IPS-11a (cell line): ENCODE results near the gene EIF4G2.
A peak's percentile ranks its signal among the peaks of the same experiment; 100 is the strongest.

ENCODE experiments used
- H3K4me3 ChIP-seq: one replicate; pipeline ENCODE4 v1.5.1; 2013; ENCODE audit warnings: low read depth, low read length, control low read depth

Gene EIF4G2

DNA sequence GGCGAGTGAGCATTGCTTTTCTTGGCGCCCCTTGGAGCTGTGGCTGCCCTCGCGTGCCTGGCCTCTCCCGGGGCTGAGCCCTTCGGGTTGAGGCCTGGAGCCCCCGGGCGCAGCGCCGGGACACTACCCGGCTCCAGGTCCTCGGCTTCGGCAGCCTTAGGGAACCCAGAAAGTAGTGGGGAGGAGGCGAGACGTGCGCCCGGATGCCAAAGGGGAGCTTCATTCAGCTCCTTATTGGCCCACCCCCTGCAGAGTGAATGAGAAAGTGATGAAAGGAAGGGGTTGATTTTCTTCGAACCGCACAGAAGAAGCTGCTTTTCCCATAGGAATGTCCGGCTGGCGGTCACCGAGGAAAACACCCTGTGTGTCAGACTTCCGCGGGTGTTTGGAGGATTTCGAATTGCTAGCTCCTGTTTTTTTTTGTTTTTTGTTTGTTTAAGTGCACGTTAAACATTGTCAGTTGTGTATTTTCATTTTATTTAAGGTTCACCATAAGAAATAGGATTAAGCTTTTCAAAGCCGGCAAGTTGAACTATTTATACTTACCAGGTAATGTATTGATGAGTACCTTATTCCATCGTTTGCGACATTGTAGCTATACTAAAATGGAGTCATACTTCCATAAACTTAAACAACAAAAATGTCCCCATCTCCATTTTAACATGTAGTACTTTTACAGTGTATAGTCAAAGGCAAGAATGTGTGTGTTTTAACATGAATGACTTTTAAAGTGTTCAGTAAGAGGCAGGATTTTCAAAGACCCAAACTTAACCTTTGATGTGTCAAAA is 841 bp upstream of the EIF4G2 start:
- peak overlapping the region; percentile 63 for H3K4me3 ChIP-seq

DNA sequence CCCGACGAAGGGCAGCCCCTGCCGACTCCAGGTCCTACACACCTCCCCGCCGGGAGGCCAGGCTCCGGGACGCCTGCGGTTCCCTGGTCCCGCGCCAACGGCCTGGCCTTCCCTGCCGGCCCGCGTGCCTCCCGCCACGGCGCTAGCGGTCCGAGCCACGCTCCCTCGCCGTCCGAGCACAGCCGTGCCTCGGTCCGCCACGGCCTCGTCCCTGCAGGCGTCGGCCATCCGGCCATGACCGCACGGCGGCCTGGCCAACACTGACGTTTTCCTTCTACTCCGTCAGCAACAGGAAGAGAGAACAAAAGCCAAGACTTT is 532 bp downstream of the EIF4G2 start:
- peak overlapping the region; percentile 98 for H3K4me3 ChIP-seq

DNA sequence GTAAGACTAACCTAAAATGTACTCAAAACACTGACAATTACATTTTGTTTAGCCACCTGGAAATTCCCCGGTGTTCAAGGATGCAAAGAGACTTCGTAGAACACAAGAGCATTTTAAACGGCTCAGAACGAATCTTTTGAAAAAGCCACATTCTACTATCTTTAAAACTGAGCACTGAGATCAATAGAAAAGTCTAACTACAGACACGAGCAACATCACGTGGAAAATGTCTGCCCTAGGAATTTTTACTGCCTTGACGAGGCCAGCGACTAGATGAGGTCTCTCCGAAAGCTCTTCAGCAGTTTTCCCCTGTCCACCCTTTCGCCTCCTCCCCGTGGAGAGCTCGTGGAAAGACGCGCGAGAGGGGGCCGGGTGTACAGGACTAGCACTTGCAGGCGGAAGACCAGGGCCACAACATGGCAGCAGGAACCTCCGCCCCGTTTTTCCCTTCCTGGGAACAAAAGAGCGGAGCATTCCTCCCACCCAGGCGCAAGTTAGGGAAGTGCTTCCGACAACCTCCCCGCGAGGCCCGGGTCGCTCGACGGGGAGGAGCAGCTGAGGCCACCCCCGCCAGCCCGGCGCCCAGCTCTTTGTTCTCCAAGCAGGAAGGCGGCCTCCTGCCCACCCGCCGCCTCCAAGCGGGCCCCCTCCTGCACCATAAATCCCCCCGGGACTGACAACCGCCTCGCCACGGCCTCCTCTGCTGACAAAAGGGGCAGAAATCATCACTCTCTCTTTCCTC is 1.1 kb downstream of the EIF4G2 start:
- peak overlapping the region; percentile 98 for H3K4me3 ChIP-seq

DNA sequence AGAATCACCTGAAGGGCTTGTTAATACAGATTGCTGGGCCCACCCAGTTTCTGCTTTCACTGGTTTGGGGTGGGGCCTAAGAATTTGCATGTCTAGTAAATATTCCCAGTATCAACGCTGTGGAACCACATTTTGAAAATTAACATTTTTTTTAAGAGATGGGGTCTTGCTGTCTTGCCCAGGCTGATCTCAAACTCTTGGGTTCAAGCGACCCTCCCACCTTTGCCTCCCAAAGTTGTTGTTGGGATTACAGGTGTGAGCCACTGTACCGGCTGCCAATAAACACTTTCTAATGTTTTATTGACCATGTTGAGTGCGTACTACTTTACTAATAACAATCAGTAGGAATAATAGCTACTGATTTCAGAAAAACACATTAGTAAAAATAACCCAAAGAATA is 2.5 kb downstream of the EIF4G2 start:
- H3K4me3 ChIP-seq = no peak overlapping the region

DNA sequence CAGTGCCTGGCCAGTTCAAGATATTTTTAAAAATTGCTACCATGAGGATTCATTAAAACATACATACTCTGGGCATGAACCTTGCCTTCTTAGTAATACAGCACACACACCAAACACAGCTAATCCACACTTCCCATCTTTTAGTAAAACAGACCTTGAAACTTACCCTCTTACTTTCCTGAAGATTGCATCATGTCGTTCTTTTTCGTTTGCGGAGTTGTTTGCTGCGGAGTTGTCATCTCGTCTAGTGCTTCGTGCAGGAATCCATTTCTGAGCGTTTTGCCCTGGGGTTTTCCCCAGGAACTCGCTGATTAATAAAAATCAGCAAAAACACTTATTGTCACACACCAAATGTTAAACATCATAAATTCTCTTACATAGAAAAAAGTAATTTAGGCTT is 3.0 kb downstream of the EIF4G2 start:
- H3K4me3 ChIP-seq = no peak overlapping the region

DNA sequence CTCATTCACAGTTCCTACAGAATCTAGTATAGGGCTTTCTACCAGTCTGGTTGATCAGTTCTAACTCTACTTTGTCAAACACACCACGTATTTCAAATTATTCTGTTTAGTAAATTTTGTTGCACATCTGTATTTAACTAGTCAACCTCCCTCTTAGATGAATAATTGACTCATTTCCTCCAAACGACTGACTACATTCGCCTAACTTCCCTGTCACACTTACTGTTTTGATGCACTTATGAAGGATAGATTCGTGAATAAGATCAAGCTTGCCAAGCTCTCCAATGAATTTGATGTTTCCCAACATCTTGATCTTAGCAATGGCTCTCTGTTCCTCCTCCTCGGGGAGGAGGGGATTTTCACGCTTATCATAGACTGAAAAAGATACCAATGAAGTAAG is 5.0 kb downstream of the EIF4G2 start:
- H3K4me3 ChIP-seq = no peak overlapping the region

DNA sequence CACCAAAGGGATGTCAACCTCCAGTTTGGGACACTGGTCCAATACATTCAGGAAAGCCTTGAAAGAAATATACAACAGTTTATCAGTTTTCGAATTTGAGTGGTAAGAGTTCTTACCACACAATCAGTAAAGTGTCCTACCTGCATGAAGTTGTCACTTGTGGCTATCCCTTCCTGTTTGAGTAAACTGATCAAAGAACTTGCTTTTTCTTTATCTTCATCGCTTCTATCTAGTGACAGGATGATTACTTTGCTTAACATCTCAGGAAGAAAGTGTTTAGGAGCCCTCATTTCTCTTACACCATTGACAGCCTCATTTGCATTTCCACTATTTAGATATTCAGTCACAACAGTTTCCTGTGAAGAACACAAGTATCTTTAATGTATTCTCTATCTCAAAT is 8.4 kb downstream of the EIF4G2 start:
- no peak overlapping the region for H3K4me3 ChIP-seq

DNA sequence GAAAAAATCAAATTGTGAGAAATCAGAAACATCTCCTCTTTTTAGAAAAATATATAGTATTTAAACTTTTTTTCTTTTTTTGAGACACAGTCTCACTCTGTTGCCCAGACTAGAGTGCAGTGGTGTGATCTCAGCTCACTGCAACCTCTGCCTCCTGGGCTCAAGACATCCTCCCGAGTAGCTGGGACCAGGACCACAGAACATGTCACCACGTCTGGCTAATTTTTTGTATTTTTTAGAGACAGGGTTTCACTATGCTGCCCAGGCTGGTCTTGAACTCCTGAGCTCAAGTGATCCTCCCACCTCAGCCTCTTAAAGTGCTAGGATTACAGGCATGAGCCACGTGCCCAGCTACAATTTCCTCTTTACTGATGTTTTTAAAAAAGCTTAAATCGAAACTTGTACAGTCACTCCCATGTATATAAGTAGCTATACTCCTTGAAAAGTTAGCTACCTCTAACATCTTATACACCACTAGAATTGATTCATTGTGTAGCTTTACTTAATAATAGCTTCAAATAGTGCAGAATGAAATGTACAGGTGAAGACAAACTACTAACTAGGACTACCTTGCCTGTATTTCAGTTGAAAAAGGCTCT is 10.3 kb downstream of the EIF4G2 start:
- H3K4me3 ChIP-seq = no peak overlapping the region

DNA sequence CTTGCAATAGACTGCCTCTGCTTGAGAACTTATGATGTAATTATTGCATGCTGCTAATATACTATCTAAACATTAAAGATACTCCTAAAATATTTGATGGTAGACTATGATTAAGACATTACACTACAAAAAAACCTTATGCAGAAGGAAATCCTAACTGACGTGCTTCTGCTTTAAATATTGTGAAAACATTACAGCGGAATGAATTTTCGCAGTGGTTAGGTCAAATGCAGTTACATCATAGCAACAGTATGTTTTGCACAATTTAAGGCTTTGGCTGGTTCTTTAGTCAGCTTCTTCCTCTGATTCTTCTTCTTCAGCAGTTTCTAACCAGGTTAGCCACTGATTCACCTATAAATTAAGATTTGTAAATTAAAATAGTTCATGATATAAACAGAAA is 11.2 kb downstream of the EIF4G2 start:
- no peak overlapping the region for H3K4me3 ChIP-seq

DNA sequence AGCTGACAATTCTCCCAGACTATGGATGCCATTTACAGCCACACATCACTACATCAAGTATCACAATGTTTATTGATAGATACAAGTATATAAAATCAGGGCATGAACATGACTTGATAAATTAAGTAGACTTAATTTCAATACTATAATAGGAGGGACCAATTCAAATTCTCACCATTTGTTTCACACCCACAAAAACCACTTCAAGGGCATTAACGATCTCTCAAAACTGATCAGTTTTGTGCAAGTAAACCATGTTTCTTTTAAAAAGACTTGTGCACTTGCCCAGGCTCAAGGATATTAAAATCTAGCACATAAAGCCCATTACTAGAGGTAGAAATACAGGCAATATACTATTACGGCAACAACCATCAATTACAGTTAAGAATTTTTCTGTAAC is 11.7 kb downstream of the EIF4G2 start:
- H3K4me3 ChIP-seq = no peak overlapping the region

DNA sequence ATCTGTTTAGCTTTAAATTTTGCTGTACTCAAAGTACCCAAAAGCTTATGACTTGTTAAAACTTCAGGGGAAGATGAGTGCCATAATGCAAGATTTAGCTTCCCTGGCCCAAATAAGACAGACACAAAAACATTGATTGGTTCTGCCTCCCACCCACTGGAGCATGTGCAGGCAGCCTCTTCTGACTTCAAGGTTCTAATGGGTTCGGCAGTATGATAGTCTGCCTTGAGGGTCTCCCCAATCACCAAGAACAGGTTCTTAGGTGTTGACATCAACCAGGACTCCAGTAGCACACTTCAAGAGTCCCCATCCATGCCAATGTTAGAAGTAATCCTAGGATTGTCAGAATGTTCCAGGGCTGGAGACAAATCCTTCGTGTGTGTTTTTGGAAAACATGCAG is 12.5 kb downstream of the EIF4G2 start:
- no peak overlapping the region for H3K4me3 ChIP-seq

DNA sequence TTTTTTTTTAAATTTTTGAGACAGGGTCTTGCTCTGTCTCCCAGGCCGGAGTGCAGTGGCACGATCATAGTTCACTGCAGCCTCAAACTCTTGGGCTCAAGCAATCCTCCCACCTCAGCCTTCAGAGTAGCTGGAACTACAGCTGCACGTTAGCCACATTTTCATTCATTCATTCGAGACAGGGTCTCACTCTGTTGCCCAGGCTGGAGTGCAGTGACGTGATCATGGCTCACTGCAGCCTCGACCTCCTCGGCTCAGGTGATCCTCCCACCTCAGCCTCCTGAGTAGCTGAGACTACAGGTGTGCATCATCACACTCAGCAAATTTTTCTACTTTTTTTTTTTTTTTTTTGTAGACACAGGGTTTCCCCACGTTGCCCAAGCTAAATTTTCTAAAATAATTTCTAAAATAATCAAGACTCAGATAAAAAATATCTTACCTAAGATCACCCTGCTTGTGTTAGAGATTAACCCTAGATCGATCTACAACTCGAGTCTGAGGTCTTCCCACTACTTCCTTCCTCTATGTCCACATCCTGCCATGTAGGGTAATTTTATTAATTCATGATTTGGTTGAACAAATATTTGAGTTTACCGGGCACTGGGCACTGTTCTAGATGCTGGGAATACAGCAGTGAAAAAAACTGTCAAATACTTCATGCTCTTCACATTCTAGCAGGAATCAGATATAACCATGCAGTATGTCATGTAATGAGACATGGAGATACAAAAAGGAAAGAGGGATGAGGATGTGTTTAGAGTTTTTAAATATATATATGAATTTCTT is 15.1 kb downstream of the EIF4G2 start:
- H3K4me3 ChIP-seq = no peak overlapping the region

DNA sequence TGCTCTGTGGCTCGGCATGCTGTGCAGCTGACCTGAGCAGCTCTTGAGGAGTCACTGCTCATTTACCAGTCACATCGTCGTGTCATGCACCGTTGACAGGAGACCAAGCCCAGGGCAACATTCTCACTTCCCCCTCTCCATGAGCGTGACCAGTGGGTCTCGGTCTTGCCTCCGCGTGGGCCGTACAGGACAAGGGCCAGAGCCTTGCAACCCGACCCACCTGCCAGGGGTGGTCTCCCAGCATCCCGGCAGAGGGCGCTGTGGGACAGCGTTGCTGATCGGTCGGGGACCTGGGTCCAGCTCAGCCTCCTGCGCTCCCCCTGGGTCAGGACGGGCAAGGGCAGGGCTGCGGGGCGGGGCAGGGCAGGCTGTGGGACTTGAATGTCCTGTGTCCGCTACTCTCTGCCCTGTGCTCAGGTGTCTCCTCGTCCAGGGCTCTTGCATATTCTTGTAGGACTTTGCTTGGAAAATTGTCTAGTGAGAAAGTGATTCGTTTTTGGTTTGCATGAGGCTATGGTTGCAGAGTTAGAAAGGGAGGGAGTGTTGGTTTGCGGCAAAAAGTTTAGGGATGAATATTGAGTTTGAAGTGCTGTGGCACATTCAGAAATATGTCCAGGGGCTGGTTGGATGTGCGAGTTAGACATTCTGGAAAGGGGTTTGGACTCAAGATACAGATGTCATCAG is 16.2 kb downstream of the EIF4G2 start:
- H3K4me3 ChIP-seq = no peak overlapping the region

DNA sequence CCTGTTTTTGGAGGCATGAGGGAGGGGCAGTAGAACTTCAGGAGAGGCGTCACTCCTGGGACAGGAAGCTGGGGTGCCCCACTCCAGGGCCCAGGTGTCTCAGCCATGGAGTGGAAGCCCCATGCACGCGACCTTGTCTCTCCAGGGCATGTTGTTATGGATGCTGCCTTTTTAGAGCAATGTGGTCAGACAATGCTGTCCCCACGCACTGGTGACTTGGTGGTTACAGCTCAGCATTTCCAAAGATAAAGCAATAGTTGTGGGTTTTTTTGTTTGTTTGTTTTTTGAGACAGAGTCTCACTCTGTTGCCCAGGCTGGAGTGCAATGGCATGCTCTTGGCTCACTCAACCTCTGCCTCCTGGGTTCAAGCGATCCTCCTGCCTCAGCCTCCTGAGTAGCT is 22.3 kb downstream of the EIF4G2 start:
- no peak overlapping the region for H3K4me3 ChIP-seq

DNA sequence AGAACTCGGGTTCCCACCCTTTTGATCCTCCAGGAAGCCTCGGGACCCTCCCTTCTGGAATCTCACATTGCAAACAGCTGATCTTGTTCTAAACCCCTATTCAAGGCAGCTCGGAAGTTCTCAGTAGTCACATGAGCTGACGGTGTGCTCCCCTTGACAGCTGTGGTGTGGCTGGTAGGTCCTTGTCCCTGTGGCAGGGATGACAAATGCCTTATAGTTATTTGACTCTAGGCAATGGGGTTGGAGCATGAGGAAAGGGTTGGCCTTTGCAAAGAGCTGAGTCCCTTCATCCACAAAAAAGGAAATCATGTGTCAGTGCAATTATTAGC is 23.6 kb downstream of the EIF4G2 start:
- H3K4me3 ChIP-seq = no peak overlapping the region

DNA sequence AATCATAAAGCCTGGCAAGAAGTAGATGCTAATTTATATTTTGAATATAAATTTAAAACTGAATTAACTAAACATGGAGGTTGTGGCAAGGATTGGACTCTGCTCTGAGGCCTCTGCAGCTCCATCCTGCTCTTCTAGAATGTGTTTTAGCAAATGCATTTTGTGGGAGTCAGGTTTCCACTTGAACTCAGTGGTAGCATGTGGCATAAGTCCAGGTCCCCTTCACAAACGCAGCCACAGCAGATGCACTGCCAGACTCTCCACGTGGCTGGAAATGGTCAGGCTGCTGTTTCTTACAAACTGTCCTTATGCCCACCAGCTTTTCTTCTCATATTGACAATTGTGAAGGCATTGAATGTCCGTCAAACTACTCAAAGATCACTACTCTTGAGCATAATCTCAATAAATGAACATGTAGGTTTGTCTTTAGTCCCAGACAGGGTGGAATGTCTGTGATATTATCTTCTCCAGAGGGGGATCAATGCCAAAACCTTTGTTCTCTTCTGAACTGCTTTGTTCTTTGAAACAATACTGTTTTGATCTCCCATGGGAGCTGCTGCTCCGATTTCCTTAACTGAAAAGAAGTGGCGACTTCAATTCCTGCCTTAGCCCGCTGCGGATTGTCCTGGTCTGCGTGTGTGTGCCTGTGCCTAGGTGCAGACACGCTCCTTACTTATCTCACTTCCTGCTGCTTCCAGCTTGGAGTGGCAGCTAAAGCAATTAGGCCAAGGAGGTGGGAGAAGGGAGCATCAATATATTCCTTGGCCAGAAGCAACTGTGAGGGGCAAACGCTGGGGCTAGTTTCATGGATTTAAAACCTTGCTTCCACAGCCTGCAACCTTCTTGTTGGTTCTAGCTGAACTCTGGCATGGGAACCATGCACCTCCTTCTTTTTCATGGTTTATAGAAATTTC is 24.2 kb downstream of the EIF4G2 start:
- no peak overlapping the region for H3K4me3 ChIP-seq

DNA sequence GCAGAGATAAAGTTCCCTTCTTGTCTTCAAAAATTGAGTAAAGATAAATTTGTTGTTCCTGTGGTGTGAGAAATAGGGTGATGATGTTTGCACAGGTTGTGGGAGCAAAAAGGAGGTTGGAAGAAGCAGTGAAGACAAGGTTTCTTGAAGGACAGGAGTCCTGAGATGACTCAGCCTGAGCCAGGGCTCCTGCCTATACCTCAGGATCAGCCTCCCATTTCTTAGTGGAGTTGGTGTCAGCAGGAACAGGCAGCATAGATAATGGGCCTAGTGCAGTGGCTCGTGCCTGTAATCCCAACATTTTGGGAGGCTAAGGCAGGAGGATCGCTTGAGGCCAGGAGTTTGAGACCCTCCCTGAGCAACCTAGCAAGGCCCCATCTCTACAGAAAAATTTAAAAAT is 28.7 kb downstream of the EIF4G2 start:
- H3K4me3 ChIP-seq = no peak overlapping the region

DNA sequence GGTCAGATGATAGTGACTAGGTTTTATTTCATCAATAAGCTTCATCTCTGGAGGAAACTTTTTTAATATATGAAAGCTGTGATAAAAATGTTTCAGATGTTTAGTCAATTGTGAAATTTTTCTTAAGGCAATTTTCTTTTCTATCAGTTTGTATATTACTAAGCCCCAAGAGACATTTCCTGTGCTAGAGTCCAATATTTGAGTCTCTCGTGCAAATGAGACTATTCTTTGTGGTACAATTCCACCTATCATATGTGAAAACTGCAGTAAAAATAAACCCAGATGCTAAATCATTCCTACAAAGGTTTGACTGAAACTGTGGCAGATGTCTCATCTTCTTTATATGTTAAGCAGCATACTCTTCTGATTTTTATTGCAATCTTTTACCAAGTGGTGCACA is 29.6 kb downstream of the EIF4G2 start:
- H3K4me3 ChIP-seq = no peak overlapping the region

DNA sequence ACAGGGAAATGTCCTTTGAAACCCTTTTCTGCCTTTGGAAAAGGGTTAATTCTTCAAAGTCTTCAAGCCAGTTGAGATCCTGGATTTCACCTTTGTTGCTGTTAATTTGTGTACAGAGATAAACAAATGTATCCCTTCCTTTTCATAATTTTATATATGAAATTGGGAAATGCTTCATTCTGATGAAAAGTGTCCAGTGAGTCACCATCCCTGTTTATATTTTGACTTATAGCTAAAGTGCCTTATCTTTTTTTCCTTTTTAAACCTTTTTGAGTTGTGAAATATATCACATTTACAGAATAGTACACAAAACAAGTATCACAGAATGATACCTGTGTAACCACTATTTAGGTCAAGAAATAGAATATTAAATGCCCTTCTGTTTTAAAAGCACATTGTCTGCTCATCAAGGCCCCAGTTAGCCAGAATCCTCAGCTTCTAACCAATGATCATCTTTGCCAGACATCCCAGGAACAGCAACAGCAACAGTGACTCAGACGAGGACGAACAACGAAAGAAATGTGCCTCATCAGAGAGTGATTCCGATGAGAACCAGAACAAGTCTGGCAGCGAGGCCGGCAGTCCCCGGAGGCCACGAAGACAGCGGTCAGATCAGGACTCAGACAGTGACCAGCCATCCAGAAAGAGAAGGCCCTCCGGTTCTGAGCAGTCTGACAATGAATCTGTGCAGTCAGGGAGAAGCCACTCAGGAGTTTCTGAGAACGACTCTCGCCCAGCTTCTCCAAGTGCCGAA is 30.3 kb downstream of the EIF4G2 start:
- no peak overlapping the region for H3K4me3 ChIP-seq
